Loucy (cell line): ENCODE data around the gene HDGF.
A peak's percentile ranks its signal among the peaks of the same experiment; 100 is the strongest.

Experiments
- H2AFZ ChIP-seq: fragments of 200-600 bp; sonication (generic); 2 replicates; pipeline ENCODE4 v1.6.0; 2016; ENCODE audit warnings: antibody characterized with exemption, mild to moderate bottlenecking, low read length, moderate library complexity
- H3F3A ChIP-seq: fragments of 200-600 bp; 2 replicates; pipeline ENCODE4 v1.6.0; 2016; ENCODE audit warnings: antibody characterized with exemption, low read depth, mild to moderate bottlenecking
- H3K27me3 ChIP-seq: fragments of 200-600 bp; sonication (generic); 2 replicates; pipeline ENCODE4 v1.6.1; 2014; ENCODE audit warnings: low read length, mild to moderate bottlenecking; ENCODE audit not compliant: insufficient read depth, poor library complexity, severe bottlenecking
- H3K36me3 ChIP-seq: fragments of 200-600 bp; sonication (generic); 2 replicates; pipeline ENCODE4 v1.6.1; 2016; ENCODE audit warnings: low read length; ENCODE audit not compliant: insufficient read depth
- H3K4me1 ChIP-seq: fragments of 200-600 bp; sonication (generic); 2 replicates; pipeline ENCODE4 v1.5.1; 2014; ENCODE audit warnings: low read length, mild to moderate bottlenecking; ENCODE audit not compliant: insufficient read depth, poor library complexity, severe bottlenecking
- H3K4me2 ChIP-seq: fragments of 200-600 bp; sonication (generic); 2 replicates; pipeline ENCODE4 v1.6.0; 2014; ENCODE audit warnings: antibody characterized with exemption, low read length, low read depth, mild to moderate bottlenecking; ENCODE audit not compliant: poor library complexity, severe bottlenecking
- H3K4me3 ChIP-seq: fragments of 200-600 bp; sonication (generic); 2 replicates; pipeline ENCODE4 v1.5.1; 2014; ENCODE audit warnings: low read length, mild to moderate bottlenecking, mixed read lengths; ENCODE audit not compliant: poor library complexity, severe bottlenecking
- H3K79me2 ChIP-seq: fragments of 200-600 bp; sonication (generic); 2 replicates; pipeline ENCODE4 v1.6.1; 2014; ENCODE audit warnings: low read length; ENCODE audit not compliant: insufficient read depth
- H3K9ac ChIP-seq: fragments of 200-600 bp; sonication (generic); 2 replicates; pipeline ENCODE4 v1.6.0; 2014; ENCODE audit warnings: mild to moderate bottlenecking, low read depth, low read length, moderate library complexity; ENCODE audit not compliant: poor library complexity, severe bottlenecking
- H3K9me2 ChIP-seq: fragments of 200-600 bp; sonication (generic); replicated peaks from 2 replicates; pipeline ENCODE4 v1.6.1; 2016; ENCODE audit warnings: low read depth, low read length, mixed read lengths
- H3K9me3 ChIP-seq: fragments of 200-600 bp; sonication (generic); 2 replicates; pipeline ENCODE4 v1.6.1; 2014; ENCODE audit warnings: mild to moderate bottlenecking, antibody characterized with exemption, low read length, low read depth; ENCODE audit not compliant: insufficient read depth
- H4K20me1 ChIP-seq: fragments of 200-600 bp; sonication (generic); 2 replicates; pipeline ENCODE4 v1.6.0; 2014; ENCODE audit warnings: antibody characterized with exemption, low read length, mild to moderate bottlenecking; ENCODE audit not compliant: insufficient read depth, poor library complexity, severe bottlenecking
- CTCF ChIP-seq: fragments of 200-600 bp; sonication (generic); conservative IDR thresholded peaks from 2 replicates; pipeline ENCODE4 v1.5.1; 2014; ENCODE audit warnings: mild to moderate bottlenecking, antibody characterized with exemption, low read length
- EZH2phosphoT487 ChIP-seq: fragments of 200-600 bp; IDR thresholded peaks from 2 replicates; pipeline ENCODE4 v1.6.1; 2018; ENCODE audit warnings: antibody characterized with exemption, mild to moderate bottlenecking, moderate library complexity, borderline replicate concordance

Gene HDGF

GRCh38 chr1:156727926-156728598, 23.4 kb downstream of the HDGF start, which contains the start of gene METTL25B:
METTL25B (plus strand) TSS chr1:156728469; CDS start chr1:156729105, 636 bp downstream.
- TF ChIP-seq EZH2phosphoT487 (no peak), CTCF (no peak)
- no peaks in the 10 kb centered on the region for H3K27me3 ChIP-seq
- H3K9me2 ChIP-seq, result no peaks in the 10 kb centered on the region
- H3K9ac ChIP-seq, result peak within 1 kb of the TSS; percentile 94
- H3K4me1 ChIP-seq, result peaks cover 47% of the 10 kb centered on the region
- no peaks in the 10 kb centered on the region for H3K9me3 ChIP-seq
- H3K79me2 ChIP-seq, result peaks cover 62% of the 10 kb centered on the region
- H4K20me1 ChIP-seq, result peaks cover 47% of the 10 kb centered on the region
- H3F3A ChIP-seq, result no peaks in the 10 kb centered on the region
- H3K4me2 ChIP-seq, result peak within 1 kb of the TSS; percentile 100
- peak within 1 kb of the TSS; percentile 95 for H3K4me3 ChIP-seq
- H2AFZ ChIP-seq, result peak within 1 kb of the TSS; percentile 88
- peaks cover 16% of the 10 kb centered on the region; the same call in 1 of the 2 replicates for H3K36me3 ChIP-seq

- Histone ChIP-seq H3K27me3 (no peaks in the 10 kb centered on the region), H4K20me1 (peaks cover 47% of the 10 kb centered on the region), H3K9ac (peak overlapping the region; percentile 94), H3K9me3 (no peaks in the 10 kb centered on the region), H3F3A (no peaks in the 10 kb centered on the region), H3K36me3 (peaks cover 21% of the 10 kb centered on the region; the same call in 1 of the 2 replicates), H2AFZ (no peak overlapping the region), H3K9me2 (no peaks in the 10 kb centered on the region), H3K4me3 (peak overlapping the region; percentile 95), H3K79me2 (peaks cover 68% of the 10 kb centered on the region), H3K4me2 (peak overlapping the region; percentile 100), H3K4me1 (peaks cover 47% of the 10 kb centered on the region)
- TF ChIP-seq CTCF (no peak), EZH2phosphoT487 (no peak)
These were observed 24.0 kb downstream of the HDGF start for GRCh38 chr1:156727492-156727891.

- Histone ChIP-seq H3K9me2 (no peaks in the 10 kb centered on the region), H3K4me2 (peak overlapping the region; percentile 100), H2AFZ (no peak overlapping the region), H3F3A (no peaks in the 10 kb centered on the region), H3K27me3 (no peaks in the 10 kb centered on the region), H3K4me1 (peaks cover 47% of the 10 kb centered on the region), H3K36me3 (peaks cover 24% of the 10 kb centered on the region; the same call in 1 of the 2 replicates), H3K79me2 (peaks cover 71% of the 10 kb centered on the region), H3K9me3 (no peaks in the 10 kb centered on the region), H3K4me3 (peak overlapping the region; percentile 95), H4K20me1 (peaks cover 47% of the 10 kb centered on the region), H3K9ac (peak overlapping the region; percentile 94)
- peak; percentile 76 for TF ChIP-seq CTCF
- no peak for TF ChIP-seq EZH2phosphoT487
These were observed 24.8 kb downstream of the HDGF start for GRCh38 chr1:156726549-156727226.
